Measurements from ENCODE around the gene ARHGEF9.
"Not testable (repeated sequence)": the region's sequence is repeated elsewhere in the genome, so short reads cannot be mapped to it uniquely, and the experiment has no call there.

Gene ARHGEF9

DNA sequence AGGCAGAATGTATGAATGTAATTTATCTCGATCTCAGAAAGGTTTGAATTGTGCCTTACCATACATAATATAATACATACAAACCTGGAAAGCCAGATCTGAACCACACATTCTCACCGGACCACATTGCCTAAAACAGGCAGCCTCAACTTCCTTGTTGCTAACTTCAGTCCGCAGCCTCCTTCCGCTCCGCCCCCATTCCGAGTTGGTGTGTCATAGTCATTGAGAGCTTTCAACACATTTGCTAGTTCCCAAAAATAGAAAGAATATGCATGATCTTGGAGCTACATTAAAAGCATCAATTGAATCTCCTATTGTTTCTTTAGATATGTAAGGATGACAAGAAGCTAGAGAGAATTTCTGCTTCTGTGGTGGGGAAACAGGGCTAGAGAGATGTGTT, 127.2 kb downstream of the ARHGEF9 start:
- no peak for DNase-seq

DNA sequence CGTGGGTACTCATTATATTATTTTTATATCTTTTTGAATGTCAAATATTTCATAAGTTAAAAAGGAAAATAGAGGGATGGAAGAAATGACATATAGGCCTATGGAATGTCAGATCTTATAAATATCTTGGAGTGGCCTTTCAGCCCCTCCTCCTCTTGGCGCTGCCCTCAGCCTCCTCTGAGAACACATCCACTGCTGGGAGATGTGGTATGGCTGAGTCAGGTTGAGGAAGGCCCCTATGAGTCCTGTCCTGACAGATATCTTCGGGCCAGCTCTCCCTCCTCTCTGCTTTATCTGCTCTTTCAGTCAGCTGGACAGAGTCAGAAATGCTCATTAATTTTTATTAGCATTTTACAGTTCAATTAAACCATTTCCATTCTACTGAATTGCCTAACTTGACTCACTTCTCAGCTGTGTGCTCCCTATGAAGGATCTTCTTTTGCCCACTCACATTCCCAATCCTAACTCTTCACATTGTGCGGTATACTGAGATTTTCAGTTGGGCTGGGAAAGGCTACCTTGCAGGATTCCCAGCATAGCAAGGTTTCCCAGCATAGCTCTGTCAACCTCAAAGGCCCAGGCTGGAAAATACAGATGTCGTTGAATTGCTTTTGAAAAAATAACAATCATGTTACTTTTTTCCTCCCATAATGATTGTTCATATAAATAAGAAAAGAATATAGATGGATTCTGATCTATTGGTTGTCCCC, 128.0 kb downstream of the ARHGEF9 start:
- DNase-seq = no peak

DNA sequence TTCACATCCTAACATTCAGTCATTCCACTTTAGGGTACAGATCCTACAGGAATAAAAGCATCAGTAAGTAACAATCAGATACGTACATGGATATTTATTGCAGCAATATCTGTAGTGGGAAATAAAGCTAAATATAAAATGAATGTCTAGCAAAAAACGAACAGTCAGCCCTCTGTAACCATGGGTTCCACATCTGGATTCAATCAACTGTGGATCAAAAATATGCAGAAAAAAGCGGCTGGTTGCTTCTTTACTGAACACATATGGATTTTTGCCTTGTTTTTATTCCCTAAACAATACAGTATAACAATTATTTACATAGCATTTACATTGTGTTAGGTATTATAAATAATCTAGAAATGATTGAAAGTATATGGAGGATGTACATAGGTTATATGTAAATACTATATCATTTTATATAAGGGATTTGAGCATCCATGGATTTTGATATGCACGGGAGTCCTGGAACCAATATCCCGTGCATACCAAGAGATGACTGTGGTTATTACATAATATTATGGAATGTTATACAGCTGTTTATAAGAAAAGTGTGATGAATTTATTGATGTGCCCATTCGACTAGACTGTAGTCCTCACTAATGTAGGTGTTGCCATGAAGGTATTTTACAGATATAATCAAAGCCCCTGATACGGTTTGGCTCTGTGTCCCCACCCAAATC, 132.8 kb downstream of the ARHGEF9 start:
- DNase-seq = no peak

DNA sequence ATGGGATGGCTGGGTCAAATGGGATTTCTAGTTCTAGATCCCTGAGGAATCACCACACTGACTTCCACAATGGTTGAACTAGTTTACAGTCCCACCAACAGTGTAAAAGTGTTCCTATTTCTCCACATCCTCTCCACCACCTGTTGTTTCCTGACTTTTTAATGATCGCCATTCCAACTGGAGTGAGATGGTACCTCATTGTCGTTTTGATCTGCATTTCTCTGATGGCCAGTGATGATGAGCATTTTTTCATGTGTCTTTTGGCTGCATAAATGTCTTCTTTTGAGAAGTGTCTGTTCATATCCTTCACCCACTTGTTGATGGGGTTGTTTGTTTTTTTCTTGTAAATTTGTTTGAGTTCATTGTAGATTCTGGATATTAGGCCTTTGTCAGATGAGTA, 139.3 kb downstream of the ARHGEF9 start:
- DNase-seq = not testable (repeated sequence)

DNA sequence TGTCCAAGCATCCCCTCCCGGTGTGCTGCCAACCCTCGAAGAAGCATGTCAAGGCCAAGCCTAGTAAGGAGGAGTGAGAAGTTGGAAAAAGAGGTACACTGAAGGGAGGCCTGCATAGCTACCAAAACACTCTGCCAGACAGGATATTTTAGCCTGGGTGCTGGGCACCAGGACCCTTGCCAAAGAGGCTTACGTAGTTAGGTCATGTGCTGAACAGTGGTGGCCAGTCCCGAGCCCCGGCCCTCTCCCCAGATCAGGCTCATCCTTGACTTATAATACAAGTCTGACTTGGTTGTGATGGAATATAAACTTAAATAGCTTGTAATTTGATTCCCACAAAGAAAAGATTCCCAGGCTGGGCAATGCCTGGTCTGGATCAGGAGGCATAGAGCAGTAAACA, 149.3 kb downstream of the ARHGEF9 start:
- no peak for DNase-seq

DNA sequence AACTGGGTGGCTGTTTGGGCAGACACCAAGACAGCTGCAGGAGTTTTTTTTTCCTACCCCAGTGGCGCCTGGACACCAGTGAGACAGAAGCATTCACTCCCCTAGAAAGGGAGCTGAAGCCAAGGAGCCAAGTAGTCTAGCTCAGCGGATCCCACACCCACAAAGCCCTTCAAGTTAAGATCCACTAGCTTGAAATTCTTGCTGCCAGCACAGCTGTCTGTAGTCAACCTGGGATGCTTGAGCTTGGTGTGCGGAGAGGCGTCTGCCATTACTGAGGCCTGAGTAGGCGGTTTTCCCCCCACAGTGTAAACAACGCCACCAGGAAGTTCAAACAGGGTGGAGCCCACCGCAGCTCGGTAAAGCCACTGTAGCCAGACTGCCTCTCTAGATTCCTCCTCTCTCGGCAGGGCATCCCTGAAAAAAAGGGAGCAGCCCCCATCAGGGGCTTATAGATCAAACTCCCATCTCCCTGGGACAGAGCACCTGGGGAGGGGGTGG, 171.4 kb downstream of the ARHGEF9 start:
- no peak for DNase-seq

DNA sequence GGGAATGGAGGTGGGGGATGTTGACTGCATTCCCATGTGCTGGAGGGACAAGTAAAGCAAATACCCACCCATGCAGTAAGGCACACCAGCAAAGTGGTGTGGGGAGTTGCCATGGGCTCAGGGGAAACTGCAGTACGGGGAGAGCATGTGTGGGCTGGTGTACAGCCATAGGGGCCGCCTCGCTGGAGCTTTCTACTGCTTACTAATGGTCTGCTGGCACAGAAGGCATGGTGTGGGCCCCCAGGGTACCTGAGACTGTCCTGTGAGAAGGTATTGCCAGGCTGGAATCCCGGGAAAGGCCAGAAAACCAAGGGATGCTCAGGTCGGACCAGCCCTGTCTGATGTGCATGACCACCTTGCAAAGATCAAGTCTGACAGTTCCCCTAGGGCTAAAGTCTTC, 199.1 kb downstream of the ARHGEF9 start:
- DNase-seq = no peak
